Measurements from ENCODE around the gene PIP4K2A. TPM values are rescaled to one million over a fixed set of nuclear protein-coding genes. Genes with fewer than 3 reads are reported as not detected.

PIP4K2A gene
- total RNA-seq, 1 donor from 2014 or later: 152 TPM

DNA sequence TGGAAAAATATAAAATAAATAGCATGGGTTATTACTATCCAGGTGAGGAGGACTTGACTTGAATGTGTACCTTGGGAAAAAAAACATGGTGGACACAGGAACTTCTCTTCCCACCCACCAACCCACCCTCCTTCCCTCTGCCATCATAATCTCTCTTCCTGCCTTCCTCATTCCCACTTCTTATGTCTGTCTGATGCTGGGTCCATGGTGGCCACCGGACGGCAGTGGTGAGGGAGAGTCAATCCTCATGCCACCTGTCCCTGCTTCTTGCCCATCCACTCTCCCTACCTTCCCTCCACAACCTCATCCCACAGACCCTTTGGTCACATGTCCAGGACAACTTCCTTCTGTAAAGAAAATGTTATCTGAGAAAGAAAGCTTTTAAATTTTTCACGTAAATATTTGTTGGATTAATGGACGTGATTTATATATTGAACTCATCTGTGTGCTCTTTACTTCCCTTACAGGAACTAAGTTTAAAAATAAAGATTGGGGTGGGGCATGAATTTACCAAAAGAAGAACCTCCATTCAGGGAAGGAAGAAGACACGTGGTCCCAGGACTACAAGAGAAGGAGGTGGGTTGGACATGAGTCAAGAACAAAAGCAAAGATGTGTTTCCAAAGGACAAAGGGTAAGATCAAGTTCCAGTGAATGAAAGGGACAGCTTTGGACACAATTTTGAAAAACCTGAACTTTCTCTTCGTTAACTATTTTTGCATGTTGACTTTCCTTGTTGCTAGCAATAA lies 104.5 kb downstream of the PIP4K2A start:
- intact Hi-C loops (cut with micrococcal nuclease): loop anchor here (5.0 to 10.0 kb wide), 3 partner anchors 293 to 908 kb away; partner anchors contain the start of genes COMMD3 and MSRB2

DNA sequence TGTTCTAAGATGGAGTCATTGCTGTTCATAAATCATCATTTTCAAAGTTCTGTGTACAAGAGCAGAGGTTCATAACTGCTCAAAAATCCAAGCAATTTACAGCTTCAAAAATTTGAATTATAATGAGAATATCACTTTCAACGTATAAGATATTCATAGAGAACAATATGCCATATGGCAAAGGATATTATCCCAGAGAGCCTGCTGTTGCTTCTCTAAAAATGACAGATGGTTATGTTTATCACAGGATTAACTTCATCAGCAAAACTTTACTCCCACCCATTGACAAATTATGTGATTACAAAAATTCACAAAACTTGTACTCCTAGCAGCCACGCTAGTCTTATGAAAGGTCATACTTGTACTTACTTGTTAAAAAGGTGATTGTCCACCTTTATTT lies 105.1 kb downstream of the PIP4K2A start:
- intact Hi-C loops (cut with micrococcal nuclease): no loop called here

DNA sequence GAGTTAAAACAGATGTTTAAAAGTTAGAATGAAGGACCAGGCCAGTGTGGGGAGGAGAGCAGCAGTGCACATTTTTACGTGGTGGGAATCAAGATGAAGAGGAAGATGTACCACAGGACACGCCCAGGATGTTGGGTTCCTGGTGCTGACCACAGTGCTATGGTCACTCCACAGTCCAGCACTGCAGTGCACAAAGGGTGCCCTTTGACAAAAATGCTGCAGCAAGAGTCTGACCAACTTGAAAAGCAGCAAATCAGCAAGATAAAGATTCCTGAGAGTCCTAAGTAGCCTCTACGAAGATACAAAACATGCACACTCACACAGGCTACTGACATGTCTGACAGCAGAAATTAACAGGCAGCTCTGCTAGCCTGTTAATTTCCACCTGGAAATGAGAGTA lies 107.1 kb downstream of the PIP4K2A start:
- intact Hi-C loops (cut with micrococcal nuclease): no loop called here

DNA sequence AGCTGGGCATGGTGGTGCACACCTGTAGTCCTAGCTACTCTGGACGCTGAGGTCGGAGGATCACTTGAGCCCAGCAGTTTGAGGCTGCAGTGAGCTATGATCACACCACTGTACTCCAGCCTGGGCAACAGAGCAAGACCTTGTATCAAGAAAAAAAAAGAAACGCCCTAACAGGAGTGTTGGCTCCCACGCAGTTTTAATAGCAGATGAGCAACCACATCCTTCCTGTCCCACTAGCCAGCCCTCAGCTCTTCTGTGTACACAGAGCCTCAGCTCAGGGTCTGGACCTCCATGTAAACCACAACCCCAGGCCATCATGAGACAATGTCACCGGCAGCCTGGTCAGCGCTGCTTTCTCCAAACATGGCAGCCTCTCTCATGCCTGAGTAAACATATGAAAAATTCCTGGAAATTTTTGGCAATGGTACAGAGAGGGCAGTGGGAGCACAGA lies 108.2 kb downstream of the PIP4K2A start:
- intact Hi-C loops (cut with micrococcal nuclease): no loop called here

DNA sequence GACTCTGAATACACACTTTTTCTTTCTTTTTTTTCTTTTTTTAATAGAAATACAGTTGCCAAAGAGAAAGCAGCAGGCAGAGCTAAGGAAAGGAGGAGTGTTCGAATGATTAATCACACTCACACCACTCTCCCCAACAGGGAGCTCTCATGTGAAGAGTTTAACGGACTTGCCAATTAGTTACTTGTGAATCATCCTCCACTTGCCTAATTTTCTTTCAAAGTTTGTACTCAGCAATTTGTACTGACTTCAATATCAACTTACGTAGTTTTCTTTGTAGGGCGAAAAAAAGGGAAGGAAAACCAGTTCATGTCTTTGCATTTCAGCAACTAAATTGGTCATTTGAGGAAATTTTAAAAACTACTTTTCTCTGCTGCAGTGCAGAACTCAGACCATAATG lies 109.2 kb downstream of the PIP4K2A start:
- intact Hi-C loops (cut with micrococcal nuclease): no loop called here

DNA sequence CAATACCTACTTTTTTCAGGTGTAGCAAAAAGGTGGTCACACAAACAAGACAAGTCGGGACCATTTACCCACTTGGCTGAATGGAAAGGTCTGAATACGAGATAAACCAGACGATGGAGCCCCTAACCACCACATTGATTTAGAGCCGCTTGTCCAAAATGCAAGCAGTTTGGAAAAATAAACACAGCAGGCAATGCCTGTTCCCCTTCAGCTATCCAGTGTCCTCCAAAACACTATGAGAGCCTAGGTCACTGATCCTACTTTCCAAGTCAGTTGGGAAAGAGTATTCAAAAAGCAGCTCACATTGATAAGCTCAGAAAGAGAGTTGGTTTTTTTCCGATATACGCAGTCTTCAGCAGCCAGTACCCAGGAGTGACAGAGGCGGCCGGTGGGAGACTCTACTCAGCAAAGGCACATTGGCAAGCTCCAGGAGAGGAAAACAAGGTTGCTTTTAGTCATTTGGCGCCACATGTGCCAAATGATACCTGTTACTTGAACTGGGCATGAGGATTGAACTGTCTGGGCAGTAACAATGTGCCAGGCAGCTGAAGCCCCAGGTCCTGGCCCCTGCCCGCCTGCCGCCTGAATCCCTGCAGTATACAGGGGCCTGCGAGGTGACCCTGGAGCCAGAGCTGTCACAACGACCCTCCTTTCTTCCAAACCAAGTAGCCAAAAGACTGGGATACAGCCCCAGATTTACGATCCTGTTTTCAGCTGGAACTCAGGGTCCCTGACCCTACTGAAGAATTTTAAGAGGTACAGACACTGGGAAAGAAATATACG lies 109.8 kb downstream of the PIP4K2A start:
- intact Hi-C loops (cut with micrococcal nuclease): no loop called here

DNA sequence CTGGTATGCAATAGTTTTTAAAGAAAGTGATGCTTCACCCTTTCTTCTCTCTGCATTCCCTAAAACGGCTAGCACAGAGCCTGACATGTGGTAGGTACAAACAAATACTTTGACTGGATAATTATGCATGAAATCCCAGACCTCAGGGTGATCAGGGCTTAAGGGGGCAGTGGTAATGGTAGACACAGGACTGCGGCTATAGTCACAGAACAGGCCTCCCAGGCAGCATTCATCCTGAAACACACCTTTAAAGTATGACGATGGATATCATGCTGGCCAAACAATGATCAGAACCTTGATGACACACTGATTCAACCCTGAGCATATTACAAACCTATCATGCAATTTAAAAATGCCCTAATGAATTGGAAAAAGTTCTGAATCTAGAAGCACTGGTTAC lies 110.8 kb downstream of the PIP4K2A start:
- intact Hi-C loops (cut with micrococcal nuclease): no loop called here

DNA sequence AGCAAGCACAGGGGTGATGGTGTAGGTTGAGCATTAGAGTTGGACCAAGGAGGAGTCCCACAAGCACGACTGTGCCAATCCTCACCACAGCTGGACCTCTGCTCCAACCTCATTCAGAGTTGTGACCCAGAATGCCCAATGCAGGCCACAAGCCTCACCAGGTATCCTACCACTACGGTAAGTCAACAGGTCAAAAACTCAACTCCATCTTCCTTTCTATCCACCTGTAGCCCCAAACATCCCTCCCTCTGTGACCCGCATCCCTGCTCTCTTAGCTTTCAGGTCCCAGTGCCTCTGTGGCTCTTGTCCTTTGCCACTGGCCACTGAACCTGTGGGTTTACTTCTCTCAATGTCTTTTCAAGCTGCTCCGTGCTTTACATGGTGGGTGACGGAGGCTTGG lies 112.8 kb downstream of the PIP4K2A start:
- intact Hi-C loops (cut with micrococcal nuclease): no loop called here

DNA sequence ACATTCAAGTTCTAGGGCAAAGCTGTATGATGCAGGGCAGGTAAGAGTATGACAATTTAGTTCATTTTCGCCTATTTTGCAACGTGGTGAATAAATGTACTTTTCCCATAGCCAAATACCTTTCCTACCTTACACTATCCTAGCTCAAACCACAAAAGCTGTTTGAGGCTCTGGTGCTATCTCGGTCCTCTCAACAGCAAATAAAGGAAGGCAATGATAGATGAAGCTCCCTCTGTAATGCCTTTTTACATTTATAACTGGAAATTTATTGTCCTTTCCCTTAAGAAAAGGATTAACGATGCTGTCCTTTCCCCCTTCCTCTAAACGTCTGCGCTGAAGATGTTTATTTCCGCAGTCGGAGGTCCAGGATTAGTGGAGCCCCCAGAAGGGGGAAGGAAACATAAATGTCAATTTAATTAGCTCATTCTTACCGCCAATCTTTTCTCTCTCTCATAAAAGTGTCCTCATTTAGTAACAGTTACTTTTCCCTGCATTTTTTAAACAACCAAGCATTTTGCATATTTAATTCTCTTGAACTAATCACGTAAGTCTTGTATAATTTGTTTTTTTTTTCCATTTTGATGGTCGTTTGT lies 114.6 kb downstream of the PIP4K2A start:
- intact Hi-C loops (cut with micrococcal nuclease): loop anchor here (1.0 kb wide), 1 partner anchor 12 kb away; no protein-coding TSS in a partner anchor

DNA sequence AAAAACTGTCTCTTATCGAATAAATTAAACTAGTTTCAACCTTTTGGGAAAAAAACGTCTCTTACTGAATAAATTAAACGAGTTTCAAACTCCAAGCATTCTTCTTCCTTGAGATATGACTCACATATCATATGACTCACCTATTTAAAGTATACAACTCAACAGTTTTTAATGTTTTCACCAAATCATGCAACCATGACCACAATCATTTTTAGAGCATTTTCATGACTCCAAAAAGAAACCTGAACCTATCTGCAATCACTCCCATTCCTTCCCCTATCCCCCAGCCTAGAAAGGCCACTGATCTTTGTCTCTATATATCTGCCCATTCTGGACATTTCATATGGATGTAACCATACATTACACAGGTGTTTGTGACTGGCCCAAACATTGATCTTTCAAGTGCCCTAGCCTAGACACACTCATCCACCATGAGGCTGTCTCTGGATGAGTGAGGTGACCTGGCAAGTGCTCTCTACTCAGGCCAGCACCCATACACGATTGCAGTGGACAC lies 115.3 kb downstream of the PIP4K2A start:
- intact Hi-C loops (cut with micrococcal nuclease): loop anchor here (1.0 kb wide), 1 partner anchor 12 kb away; no protein-coding TSS in a partner anchor

DNA sequence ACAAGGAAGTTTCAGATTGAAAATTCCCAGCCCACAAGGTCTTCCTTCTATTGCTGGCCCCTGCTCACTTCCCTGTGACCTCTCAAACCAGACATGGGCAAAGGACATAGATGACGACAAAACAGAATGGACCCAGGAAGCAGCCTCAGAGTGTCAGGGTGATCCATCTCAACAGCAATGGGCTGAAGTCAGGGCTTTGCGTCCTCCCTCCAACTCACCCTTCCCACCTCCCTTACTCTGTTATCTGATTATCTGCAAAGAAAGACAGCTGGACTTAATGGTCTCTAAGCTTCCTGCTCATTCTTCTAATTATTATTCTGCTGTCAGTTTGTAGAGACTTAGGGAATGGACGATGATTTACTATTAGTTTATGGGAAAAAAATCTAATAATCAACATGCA lies 115.9 kb downstream of the PIP4K2A start:
- intact Hi-C loops (cut with micrococcal nuclease): no loop called here

DNA sequence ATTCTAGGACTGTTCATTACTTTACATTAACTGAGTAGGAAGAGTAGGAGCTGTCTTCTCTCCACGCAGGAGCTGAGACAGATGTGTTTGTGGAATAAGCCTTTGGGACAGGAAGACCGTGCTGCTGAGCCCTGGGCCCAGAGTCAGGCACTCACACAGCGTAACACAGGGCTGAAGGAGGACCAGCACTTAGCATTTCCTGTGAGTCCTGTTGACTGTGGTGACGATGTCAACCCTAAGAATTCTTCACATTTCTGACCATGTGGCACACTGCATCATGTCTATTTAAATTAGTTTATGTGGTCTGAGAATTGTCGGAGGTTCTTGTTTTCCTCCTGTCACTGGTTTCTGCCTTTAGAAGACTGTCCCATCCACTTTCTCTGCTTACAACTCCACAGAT lies 117.2 kb downstream of the PIP4K2A start:
- intact Hi-C loops (cut with micrococcal nuclease): no loop called here

DNA sequence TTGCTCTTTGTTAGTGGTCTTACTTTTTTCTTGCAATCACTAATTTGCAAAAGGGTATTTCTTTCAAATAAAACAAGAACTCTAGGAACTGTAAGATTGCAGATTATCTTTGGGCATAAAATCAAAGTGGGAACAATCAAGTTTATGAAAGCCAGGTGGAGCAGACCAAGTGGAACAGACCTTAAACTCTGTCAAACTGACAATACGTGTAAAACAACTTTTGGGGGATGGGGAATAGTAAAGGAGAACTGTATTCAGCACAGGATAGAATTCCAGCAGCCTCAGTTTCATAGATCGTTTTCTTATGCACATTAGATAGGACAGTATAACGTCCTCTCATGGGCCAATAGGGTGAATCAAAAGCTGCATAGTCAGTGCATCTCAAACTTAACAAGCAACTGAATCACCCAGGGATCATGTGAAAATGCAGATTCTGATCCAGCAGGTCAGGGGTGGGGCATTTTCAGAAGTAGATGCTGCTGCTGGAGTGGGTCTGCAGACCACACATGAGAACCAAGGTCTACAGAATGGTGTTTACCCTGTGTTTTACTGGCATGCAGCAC lies 120.7 kb downstream of the PIP4K2A start:
- intact Hi-C loops (cut with micrococcal nuclease): no loop called here

DNA sequence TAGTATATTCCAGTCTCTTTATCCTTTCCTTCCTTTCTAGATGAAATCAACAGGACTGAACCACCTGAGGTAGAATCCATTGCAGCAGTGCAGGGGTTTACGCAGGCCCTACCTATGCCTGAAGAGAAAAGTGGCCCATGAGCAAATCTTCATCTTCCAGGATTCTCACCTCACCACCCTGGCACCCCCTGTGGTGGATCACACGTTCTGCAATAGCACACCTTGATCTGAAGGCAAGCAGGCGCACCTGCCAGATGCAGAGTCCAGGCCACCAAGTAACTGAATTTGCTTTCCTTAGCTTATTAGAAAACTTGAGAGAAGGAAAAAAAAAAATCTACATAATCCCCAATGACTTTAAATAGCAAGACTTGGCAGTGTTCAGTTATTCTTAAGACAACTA lies 121.4 kb downstream of the PIP4K2A start:
- intact Hi-C loops (cut with micrococcal nuclease): no loop called here

DNA sequence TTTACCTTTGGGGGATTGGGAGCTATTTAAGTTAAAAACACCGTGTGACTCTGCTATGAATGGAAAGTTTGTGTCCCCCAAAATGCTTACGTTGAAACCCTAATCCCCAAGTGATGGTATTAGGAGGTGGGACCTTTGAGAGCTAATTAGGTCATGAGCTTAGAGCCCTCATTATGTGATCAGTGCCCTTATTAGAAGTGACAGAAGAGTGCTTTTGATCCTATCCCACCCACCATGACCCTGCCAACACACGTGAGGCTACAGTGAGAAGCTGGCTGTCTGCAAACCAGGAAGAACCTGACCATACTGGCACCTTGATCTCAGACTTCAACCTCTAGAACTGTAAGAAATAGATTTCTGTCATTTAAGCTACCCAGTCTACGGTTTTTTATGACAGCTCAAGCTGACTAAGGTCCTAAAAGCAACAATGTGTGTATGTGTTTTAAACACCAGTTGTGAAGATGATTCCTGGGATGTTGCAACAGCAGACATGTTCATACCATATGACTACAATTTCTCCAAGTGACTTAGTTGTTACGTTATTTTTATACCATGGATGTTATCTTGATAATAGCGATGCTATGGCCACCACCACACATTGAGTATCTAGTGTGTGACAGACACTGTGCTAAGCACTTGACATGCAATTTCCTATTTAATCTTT lies 124.4 kb downstream of the PIP4K2A start:
- intact Hi-C loops (cut with micrococcal nuclease): loop anchor here (5.0 to 10.0 kb wide), 2 partner anchors 588 to 1095 kb away; partner anchors contain the start of gene DNAJC1

DNA sequence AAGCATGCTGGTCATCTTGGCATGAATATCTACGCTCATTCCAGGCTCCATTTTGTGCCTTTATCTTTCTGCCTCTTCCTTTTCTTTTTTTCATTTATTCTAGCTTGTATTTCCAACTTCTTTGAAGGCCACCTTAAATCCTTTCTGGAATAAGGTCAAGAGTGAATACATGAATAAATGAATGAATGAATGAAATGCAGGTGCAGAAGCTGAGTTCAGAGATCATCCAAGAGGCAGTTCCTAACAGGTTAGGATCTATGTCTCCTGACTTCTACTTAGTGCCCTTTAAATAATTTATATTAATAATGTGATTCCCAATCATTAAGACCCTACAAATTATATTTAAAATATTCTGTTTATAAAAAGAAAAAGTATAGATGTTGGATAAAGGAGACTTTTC lies 125.9 kb downstream of the PIP4K2A start:
- intact Hi-C loops (cut with micrococcal nuclease): loop anchor here (5.0 to 10.0 kb wide), 2 partner anchors 586 to 1094 kb away; partner anchors contain the start of gene DNAJC1

DNA sequence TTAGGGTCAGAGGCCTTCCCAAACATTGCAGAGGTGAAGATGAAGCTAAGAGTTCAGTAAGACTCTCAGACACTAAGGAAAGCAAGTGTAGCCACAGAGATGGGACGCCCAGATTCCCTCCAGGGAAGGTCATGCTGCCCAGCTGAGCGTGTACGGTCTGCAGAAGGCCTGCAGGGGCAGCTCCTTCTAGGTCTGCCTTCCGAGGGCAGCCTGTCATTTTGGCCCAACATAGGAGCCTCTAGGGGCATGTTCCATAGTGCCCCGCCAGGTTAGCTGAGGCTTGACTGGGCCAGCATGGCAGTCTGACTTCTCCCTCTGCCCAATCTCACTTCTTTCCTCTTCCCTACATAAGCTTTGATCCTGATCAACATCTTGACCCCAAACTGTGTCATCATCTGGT lies 130.7 kb downstream of the PIP4K2A start:
- intact Hi-C loops (cut with micrococcal nuclease): loop anchor here (10.0 kb wide), 1 partner anchor 1089 kb away; no protein-coding TSS in a partner anchor

DNA sequence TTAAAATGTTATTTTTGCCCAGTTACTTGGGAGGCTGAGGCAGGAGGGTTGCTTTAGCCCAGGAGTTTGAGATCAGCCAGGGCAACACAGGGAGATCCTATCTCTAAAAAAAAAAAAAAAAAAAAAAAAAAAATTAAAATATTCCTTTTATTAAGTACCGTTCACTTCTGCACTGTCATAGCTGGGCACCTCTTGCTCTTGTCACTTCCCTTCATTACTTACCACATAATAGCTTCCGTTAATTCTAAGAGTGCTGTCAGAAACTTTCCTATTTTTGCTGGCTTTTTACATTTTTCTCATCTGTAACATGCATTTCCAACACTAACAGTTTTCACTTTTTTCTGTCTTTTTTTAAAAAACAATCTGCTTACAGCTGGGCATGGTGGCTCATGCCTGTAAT lies 132.9 kb downstream of the PIP4K2A start:
- intact Hi-C loops (cut with micrococcal nuclease): loop anchor here (10.0 kb wide), 1 partner anchor 1087 kb away; no protein-coding TSS in a partner anchor

DNA sequence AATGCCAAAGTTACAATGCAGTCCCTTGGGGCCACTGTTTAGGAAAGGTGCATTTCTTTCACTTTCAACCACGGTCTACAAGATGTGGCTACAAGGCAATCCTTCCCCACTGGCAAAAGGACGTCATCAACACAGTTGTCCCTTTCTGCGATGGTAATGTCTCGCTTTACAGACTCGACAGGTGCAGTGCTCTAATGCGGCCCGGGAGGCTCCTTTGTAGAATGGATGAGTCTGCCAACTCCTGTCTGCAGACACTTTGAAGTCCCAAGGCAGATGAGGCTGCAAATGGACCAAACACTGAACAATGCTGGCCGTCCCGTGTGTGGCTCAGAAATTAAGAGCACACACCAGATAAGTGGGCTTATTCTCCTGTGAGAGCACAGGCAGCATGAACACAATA lies 133.7 kb downstream of the PIP4K2A start:
- intact Hi-C loops (cut with micrococcal nuclease): loop anchor here (10.0 kb wide), 1 partner anchor 1086 kb away; no protein-coding TSS in a partner anchor

DNA sequence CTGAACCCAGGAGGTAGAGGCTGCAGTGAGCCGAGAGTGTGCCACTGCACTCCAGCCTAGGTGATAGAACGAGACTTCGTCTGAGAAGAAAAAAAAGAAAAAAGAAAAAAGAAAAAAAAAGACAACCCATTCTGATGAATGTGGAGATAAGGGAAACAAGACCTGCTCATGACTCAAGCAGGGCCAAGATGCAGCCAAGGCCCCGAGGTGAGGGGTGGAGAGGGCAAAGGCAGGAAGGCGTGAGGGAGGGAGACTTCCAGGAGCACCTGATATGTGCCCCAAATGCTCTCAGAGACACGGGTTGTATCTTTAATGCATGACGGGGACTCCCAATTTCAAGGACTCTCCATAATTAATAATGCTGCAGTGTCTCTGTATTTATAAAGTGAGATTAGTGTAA lies 134.6 kb downstream of the PIP4K2A start:
- intact Hi-C loops (cut with micrococcal nuclease): loop anchor here (10.0 kb wide), 1 partner anchor 1085 kb away; no protein-coding TSS in a partner anchor

All from T-helper 1 cell treated with Interleukin-12 subunit alpha and Interleukin-12 subunit beta and Interleukin-4 antibody, amounts not matched to agents 30 ng/mL and 1 ng/mL, for 36 hours (primary cell).